ENCODE data around the gene ABCG8.

ABCG8 gene

GRCh38 chr2:43831543-43832294, 7.1 kb upstream of the ABCG8 start:
- no peak for DNase-seq (ENCODE audit: low read depth, low spot score)
- CTCF ChIA-PET = no interaction called here
- TF ChIP-seq, protein P1, sequence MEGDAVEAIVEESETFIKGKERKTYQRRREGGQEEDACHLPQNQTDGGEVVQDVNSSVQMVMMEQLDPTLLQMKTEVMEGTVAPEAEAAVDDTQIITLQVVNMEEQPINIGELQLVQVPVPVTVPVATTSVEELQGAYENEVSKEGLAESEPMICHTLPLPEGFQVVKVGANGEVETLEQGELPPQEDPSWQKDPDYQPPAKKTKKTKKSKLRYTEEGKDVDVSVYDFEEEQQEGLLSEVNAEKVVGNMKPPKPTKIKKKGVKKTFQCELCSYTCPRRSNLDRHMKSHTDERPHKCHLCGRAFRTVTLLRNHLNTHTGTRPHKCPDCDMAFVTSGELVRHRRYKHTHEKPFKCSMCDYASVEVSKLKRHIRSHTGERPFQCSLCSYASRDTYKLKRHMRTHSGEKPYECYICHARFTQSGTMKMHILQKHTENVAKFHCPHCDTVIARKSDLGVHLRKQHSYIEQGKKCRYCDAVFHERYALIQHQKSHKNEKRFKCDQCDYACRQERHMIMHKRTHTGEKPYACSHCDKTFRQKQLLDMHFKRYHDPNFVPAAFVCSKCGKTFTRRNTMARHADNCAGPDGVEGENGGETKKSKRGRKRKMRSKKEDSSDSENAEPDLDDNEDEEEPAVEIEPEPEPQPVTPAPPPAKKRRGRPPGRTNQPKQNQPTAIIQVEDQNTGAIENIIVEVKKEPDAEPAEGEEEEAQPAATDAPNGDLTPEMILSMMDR (IDR thresholded peaks at IDR 0.05; ENCODE audit: insufficient read depth, low read length, missing control alignments) = no peak
- peak overlapping the region; percentile 18; the same call in 1 of the 2 replicates for H3K4me3 ChIP-seq (ENCODE audit: low read depth, low read length)
- POLR2A ChIA-PET = no interaction called here

DNA sequence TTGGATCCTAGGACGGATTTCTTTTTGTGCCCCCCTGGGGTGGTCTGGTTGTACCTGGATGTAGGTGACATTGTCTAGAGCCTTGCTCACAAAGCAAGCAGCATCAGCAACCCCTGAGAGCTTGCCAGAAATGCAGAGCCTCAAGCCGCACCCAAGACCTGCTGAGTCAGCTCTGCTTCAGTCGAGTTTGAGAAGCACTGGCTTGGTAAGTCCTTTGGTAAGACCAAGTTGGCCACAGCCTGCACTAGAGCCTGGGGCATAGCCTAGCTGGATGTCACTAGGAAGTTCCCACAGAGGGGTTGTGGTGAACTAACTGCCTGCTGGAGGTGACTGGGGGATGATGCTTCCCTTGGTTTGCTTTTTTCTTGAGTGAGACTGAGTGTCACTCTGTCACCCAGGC, 6.3 kb upstream of the ABCG8 start:
- no peak overlapping the region for H3K4me3 ChIP-seq (ENCODE audit: low read depth, low read length)
- ChIA-PET CTCF (no interaction called here), POLR2A (no interaction called here)
- no peak for DNase-seq (ENCODE audit: low read depth, low spot score)
- TF ChIP-seq, protein P1 (IDR thresholded peaks at IDR 0.05; ENCODE audit: insufficient read depth, low read length, missing control alignments) = no peak

- POLR2A ChIA-PET = no interaction called here
- TF ChIP-seq, protein P1 (IDR thresholded peaks at IDR 0.05; ENCODE audit: insufficient read depth, low read length, missing control alignments) = no peak
- H3K4me3 ChIP-seq (ENCODE audit: low read depth, low read length) = no peak overlapping the region
- CTCF ChIA-PET = no interaction called here
- no peak for DNase-seq (ENCODE audit: low read depth, low spot score)
Measured at GRCh38 chr2:43837033-43837432, 1.7 kb upstream of the ABCG8 start.

DNA sequence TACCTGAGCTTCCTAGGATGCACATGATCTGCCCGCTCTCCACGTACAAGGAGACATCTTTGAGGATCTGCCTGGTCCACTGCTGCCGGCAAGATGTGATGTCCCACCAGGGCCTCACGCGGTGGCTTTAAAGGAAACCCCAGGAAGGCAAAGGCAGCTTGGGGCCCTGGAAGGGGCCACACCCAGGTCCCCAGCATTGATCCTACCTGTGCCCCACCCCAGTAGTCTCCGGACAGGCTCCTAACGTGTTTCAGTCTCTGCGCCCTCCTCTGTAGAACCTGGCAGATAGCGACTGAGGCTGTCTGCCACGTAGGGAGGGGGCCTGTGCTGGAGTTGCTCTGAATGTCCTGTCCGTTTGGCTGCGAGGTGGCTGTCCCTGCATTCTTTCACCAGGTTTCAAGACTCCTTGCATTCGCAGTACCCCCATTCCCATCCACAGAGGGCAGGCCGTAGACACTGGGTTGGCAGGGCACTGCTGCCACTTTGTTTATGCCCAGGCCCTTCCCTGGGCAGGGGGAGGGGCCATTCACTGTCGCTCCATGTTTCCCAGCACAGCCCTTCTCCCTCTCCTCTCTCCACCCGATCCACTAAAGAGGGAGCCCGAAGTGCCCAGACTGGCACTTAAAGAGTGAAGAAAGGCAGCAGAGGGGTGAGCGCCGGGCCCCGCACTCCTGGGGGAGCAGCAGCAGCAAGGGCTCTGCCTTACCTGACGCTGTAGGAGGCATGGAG, 776 bp upstream of the ABCG8 start:
- DNase-seq (ENCODE audit: low read depth, low spot score) = no peak
- CTCF ChIA-PET = no interaction called here
- TF ChIP-seq, protein P1 (IDR thresholded peaks at IDR 0.05; ENCODE audit: insufficient read depth, low read length, missing control alignments) = no peak
- POLR2A ChIA-PET = no interaction called here
- H3K4me3 ChIP-seq (ENCODE audit: low read depth, low read length) = no peak overlapping the region

DNA sequence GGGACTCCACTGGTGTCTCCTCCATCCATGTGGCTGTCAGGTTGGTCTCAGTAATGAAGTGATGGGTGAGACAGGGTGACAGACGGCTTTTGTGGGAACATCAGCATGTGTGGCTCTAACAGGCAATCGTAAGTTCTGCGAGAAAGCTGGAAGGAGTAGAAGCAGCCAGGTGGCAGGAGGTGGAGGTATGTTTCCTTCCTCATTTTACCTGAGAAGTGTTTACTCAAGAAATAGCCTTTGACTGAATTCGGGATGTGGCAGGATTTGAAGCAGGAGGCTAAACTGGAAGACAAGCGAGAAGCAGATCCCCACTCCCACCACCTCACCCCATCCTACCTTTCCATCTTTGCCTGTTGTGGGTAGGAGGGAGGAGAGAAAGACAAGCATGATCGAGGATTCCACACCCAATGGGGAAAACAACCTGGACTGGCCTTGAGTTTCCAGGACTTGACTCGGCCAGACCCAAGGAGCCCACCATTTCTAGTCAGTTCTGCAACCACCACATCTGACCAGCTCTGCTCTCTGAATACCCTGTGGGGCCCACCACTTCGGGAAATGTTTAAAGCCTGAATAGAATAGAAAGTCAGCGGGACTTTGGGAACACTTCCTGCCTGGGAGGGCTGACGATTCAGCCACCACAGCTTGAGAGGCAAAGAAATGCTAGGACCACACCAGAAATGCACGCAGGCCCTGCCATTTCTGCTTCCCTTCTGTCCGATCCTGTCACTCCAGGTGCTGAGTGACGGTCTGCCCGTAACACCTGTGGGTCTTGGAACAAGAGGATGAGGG, 1.2 kb downstream of the ABCG8 start:
- no peak for DNase-seq (ENCODE audit: low read depth, low spot score)
- POLR2A ChIA-PET = no interaction called here
- H3K4me3 ChIP-seq (ENCODE audit: low read depth, low read length) = no peak overlapping the region
- CTCF ChIA-PET = no interaction called here
- TF ChIP-seq, protein P1 (IDR thresholded peaks at IDR 0.05; ENCODE audit: insufficient read depth, low read length, missing control alignments) = no peak

GRCh38 chr2:43840965-43841364, 2.2 kb downstream of the ABCG8 start:
- ChIA-PET POLR2A (no interaction called here), CTCF (no interaction called here)
- H3K4me3 ChIP-seq (ENCODE audit: low read depth, low read length) = no peak overlapping the region
- TF ChIP-seq, protein P1 (IDR thresholded peaks at IDR 0.05; ENCODE audit: insufficient read depth, low read length, missing control alignments) = no peak
- no peak for DNase-seq (ENCODE audit: low read depth, low spot score)

All from AG04449 (cell line).